ENCODE measurements around the gene APCDD1L. TPM values are rescaled to one million over a fixed set of nuclear protein-coding genes. Genes with fewer than 3 reads are reported as not detected.

APCDD1L gene
- polyA plus RNA-seq, 1 of the 3 experiments (the other 2 are of a cell fraction): 0.99 TPM

DNA sequence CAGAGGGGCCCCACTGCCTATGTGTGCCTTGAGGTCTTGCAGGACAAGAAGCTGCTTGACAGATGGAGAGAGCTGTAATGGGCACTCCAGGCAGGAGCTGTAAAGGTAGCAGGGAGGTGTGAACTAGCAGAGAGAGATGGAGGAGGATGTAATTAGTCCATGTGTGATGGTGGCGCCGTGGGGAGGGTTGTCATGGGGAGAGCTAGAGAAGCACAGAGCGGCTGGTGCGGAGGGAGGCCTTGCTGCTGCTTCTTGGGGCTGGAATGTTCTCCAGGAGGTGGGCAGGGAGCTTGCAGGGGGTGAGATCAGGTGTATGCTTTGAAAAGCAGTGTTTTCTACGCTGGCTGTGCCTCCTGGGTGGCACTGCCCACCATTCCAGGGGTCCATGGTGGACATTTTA, 32.1 kb downstream of the APCDD1L start:
- no peak overlapping the region for H3K9ac ChIP-seq
- H3K4me1 ChIP-seq (ENCODE audit: control insufficient read depth in 1 of 2, insufficient read depth in 2 of 2, low read depth in 1 of 2, low read length in 1 of 2): no peaks in the 10 kb centered on the region
- H3K27me3 ChIP-seq (ENCODE audit: insufficient read depth): no peaks in the 10 kb centered on the region
- no peak overlapping the region for H3K27ac ChIP-seq (ENCODE audit: low read depth in 2 of 2, low read length in 1 of 2)
- H4K20me1 ChIP-seq (ENCODE audit: insufficient read depth): no peaks in the 10 kb centered on the region
- H2AFZ ChIP-seq (ENCODE audit: low read depth): no peak overlapping the region
- H3K36me3 ChIP-seq (replicated peaks in 1 of 2; ENCODE audit: control insufficient read depth in 1 of 2, insufficient read depth in 2 of 2, low read length in 1 of 2): peaks cover 0 to 2% of the 10 kb centered on the region in 2 experiments
- H3K4me2 ChIP-seq: no peak overlapping the region
- no peak for DNase-seq
- no peaks in the 10 kb centered on the region for H3K9me2 ChIP-seq
- ChIA-PET CTCF (no interaction called here), POLR2A (no interaction called here)
- TF ChIP-seq ELF1 (IDR thresholded peaks at IDR 0.05) (no peak), GABPA (IDR thresholded peaks at IDR 0.05; ENCODE audit: low read depth) (no peak), NFIC (IDR thresholded peaks at IDR 0.05; ENCODE audit: borderline replicate concordance) (no peak), TEAD4 (IDR thresholded peaks at IDR 0.05; ENCODE audit: borderline replicate concordance, insufficient read depth) (no peak), SMC3 (IDR thresholded peaks at IDR 0.05; ENCODE audit: low read depth, low read length) (no peak), FOSL2 (IDR thresholded peaks at IDR 0.05; ENCODE audit: borderline replicate concordance, low read depth) (no peak), CTCF (IDR thresholded peaks at IDR 0.05) (no peak), IRF3 (IDR thresholded peaks at IDR 0.05; ENCODE audit: low read depth, low read length) (no peak), POLR2AphosphoS5 (IDR thresholded peaks at IDR 0.05; ENCODE audit: low read depth, low read length) (no peak), RAD21 (IDR thresholded peaks at IDR 0.05; ENCODE audit: low read length) (no peak), FOXJ3 (CRISPR knock-in tag; IDR thresholded peaks at IDR 0.05) (no peak), YY1 (IDR thresholded peaks at IDR 0.05; ENCODE audit: low read depth) (no peak), MEF2A (IDR thresholded peaks at IDR 0.05; ENCODE audit: borderline replicate concordance, low read depth) (no peak)
- TF ChIP-seq, protein P1, sequence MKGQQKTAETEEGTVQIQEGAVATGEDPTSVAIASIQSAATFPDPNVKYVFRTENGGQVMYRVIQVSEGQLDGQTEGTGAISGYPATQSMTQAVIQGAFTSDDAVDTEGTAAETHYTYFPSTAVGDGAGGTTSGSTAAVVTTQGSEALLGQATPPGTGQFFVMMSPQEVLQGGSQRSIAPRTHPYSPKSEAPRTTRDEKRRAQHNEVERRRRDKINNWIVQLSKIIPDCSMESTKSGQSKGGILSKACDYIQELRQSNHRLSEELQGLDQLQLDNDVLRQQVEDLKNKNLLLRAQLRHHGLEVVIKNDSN (IDR thresholded peaks at IDR 0.05; ENCODE audit: borderline replicate concordance, low read depth): no peak
- TF ChIP-seq, protein P2, sequence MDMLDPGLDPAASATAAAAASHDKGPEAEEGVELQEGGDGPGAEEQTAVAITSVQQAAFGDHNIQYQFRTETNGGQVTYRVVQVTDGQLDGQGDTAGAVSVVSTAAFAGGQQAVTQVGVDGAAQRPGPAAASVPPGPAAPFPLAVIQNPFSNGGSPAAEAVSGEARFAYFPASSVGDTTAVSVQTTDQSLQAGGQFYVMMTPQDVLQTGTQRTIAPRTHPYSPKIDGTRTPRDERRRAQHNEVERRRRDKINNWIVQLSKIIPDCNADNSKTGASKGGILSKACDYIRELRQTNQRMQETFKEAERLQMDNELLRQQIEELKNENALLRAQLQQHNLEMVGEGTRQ (IDR thresholded peaks at IDR 0.05; ENCODE audit: borderline replicate concordance, low read depth, low read length): no peak
- H3K4me3 ChIP-seq (ENCODE audit: low read depth in 2 of 2, low read length in 1 of 2): no peak overlapping the region
- no peaks in the 10 kb centered on the region for H3K79me2 ChIP-seq (ENCODE audit: insufficient read depth)
- H3F3A ChIP-seq (replicated peaks; ENCODE audit: insufficient read depth): no peaks in the 10 kb centered on the region
- 76% methylated on average over 5 of the region's 5 CpGs for WGBS (ENCODE audit: low lambda C conversion rate)
- peaks cover 34% of the 10 kb centered on the region for H3K9me3 ChIP-seq
